HepG2 (cell line): ENCODE results near the gene HECTD1. TPM values are rescaled to one million over a fixed set of nuclear protein-coding genes. Genes with fewer than 3 reads are reported as not detected.

Source experiments
- AKAP8 ChIP-seq: sonication (generic); formaldehyde crosslinking; IDR thresholded peaks from 2 replicates; pipeline ENCODE4 v1.5.1; 2020; ENCODE audit warnings: mild to moderate bottlenecking, missing genetic modification reagents
- ATF3 ChIP-seq: sonication (generic); formaldehyde crosslinking; IDR thresholded peaks from 2 replicates; pipeline ENCODE4 v1.4.0; 2020; ENCODE audit warnings: missing genetic modification reagents
- ATF7-NPFF ChIP-seq: sonication (generic); formaldehyde crosslinking; IDR thresholded peaks from 2 replicates; pipeline ENCODE4 v1.8.1; 2023; ENCODE audit warnings: mild to moderate bottlenecking, low read depth, missing genetic modification reagents, moderate library complexity
- FOXO1 ChIP-seq: sonication (generic); formaldehyde crosslinking; IDR thresholded peaks from 2 replicates; pipeline ENCODE4 v1.4.0; 2020; ENCODE audit warnings: missing genetic modification reagents
- GTF3A ChIP-seq: sonication (generic); formaldehyde crosslinking; conservative IDR thresholded peaks from 2 replicates; pipeline ENCODE4 v1.4.0; 2020; ENCODE audit warnings: mild to moderate bottlenecking, missing genetic modification reagents
- JDP2 ChIP-seq: sonication (generic); formaldehyde crosslinking; IDR thresholded peaks from 2 replicates; pipeline ENCODE4 v1.8.1; 2022; ENCODE audit warnings: missing genetic modification reagents, borderline replicate concordance
- MAFG ChIP-seq: sonication (generic); formaldehyde crosslinking; IDR thresholded peaks from 2 replicates; pipeline ENCODE4 v1.5.1; 2020; ENCODE audit warnings: mild to moderate bottlenecking, missing genetic modification reagents
- NCOA1 ChIP-seq: sonication (generic); formaldehyde crosslinking; IDR thresholded peaks from 2 replicates; pipeline ENCODE4 v1.9.0; 2021; ENCODE audit warnings: missing genetic modification reagents
- POLR2AphosphoS2 ChIP-seq: IDR thresholded peaks from 2 replicates; pipeline ENCODE4 v1.6.1; 2011; ENCODE audit warnings: low read depth, low read length, improper control_type of control experiment
- PPARG ChIP-seq: conservative IDR thresholded peaks from 2 replicates; pipeline ENCODE4 v1.6.1; 2016; ENCODE audit warnings: missing biosample characterization, missing genetic modification reagents
- SALL2 ChIP-seq: sonication (generic); formaldehyde crosslinking; IDR thresholded peaks from 2 replicates; pipeline ENCODE4 v1.8.1; 2023; ENCODE audit warnings: mild to moderate bottlenecking, missing genetic modification reagents, inconsistent platforms
- SNAPC2 ChIP-seq: sonication (generic); formaldehyde crosslinking; IDR thresholded peaks from 2 replicates; pipeline ENCODE4 v1.8.1; 2022; ENCODE audit warnings: mild to moderate bottlenecking, missing genetic modification reagents
- TEAD2 ChIP-seq: sonication (generic); formaldehyde crosslinking; IDR thresholded peaks from 2 replicates; pipeline ENCODE4 v1.9.0; 2021; ENCODE audit warnings: missing genetic modification reagents
- TMF1 ChIP-seq: sonication (generic); formaldehyde crosslinking; IDR thresholded peaks from 2 replicates; pipeline ENCODE4 v1.8.1; 2022; ENCODE audit warnings: low read depth, missing genetic modification reagents
- ZBTB1 ChIP-seq: sonication (generic); formaldehyde crosslinking; IDR thresholded peaks from 2 replicates; pipeline ENCODE4 v1.4.0; 2020; ENCODE audit warnings: missing genetic modification reagents, borderline replicate concordance
- ZBTB44 ChIP-seq: sonication (generic); formaldehyde crosslinking; IDR thresholded peaks from 2 replicates; pipeline ENCODE4 v1.4.0; 2020; ENCODE audit warnings: missing genetic modification reagents
- ZNF367 ChIP-seq: sonication (generic); formaldehyde crosslinking; IDR thresholded peaks from 2 replicates; pipeline ENCODE4 v1.4.0; 2020; ENCODE audit warnings: missing genetic modification reagents, borderline replicate concordance
- ZNF441 ChIP-seq: sonication (generic); formaldehyde crosslinking; IDR thresholded peaks from 2 replicates; pipeline ENCODE4 v1.7.0; 2021; ENCODE audit warnings: missing genetic modification reagents, borderline replicate concordance
- ZNF503 ChIP-seq: sonication (generic); formaldehyde crosslinking; IDR thresholded peaks from 2 replicates; pipeline ENCODE4 v1.4.0; 2020; ENCODE audit warnings: missing genetic modification reagents
- ZNF607 ChIP-seq: sonication (generic); formaldehyde crosslinking; IDR thresholded peaks from 2 replicates; pipeline ENCODE4 v1.5.1; 2020; ENCODE audit warnings: missing genetic modification reagents, mild to moderate bottlenecking, borderline replicate concordance
- ZXDC ChIP-seq: sonication (generic); formaldehyde crosslinking; IDR thresholded peaks from 2 replicates; pipeline ENCODE4 v1.5.0; 2020; ENCODE audit warnings: mild to moderate bottlenecking, missing genetic modification reagents
- polyA plus RNA-seq, 8 experiments: library from polyadenylated mRNA; depleted of rRNA in 3 of 8; stranded (reverse) in 7 of 8; unstranded in 1 of 8; fragments of >200 nt; fragmentation: Illumina TruSeq in 4 of 8; extraction: Trizol in 4 of 8; gene quantifications; 2 replicates each; pipeline versions ENCODE4 v1.2.1 to v1.2.3, GENCODE V29; 2011 to 2016; ENCODE audit warnings: low read depth in 4 of 8, missing spikeins in 1 of 8, mixed read lengths in 1 of 8; ENCODE audit not compliant: insufficient read depth in 1 of 8
- total RNA-seq, 5 experiments: library from RNA; depleted of rRNA; stranded (reverse); fragments of >200 nt; fragmentation: Illumina TruSeq; extraction: Trizol; gene quantifications; 2 replicates each; pipeline ENCODE4 v1.2.3, GENCODE V29; 2016; ENCODE audit warnings: low read depth in 1 of 5
- TF ChIP-seq, protein P1 (sequence below): IDR thresholded peaks from 2 replicates; pipeline ENCODE4 v1.6.1; 2016; ENCODE audit warnings: mild to moderate bottlenecking

The HECTD1 gene
- total and polyA plus RNA-seq, 2 of the 13 experiments (the other 11 are each of a cell fraction or from before 2014, with no cell fraction given) = 312 to 560 TPM

- TF ChIP-seq ZBTB44 (CRISPR knock-in tag) (no peak; the same call in 1 of the 2 replicates), ZNF503 (CRISPR knock-in tag) (0 out of 2 replicates have a peak, but pooled peaks have one; percentile 7), ATF7-NPFF (CRISPR knock-in tag) (0 out of 2 replicates have a peak, but pooled peaks have one; percentile 34), JDP2 (CRISPR knock-in tag) (no peak), ZNF367 (no peak), PPARG (peak; percentile 74; the same call in 1 of the 2 replicates), FOXO1 (CRISPR knock-in tag) (peak; percentile 92), ZNF441 (CRISPR knock-in tag) (peak; percentile 60; the same call in 1 of the 2 replicates), TMF1 (no peak), GTF3A (CRISPR knock-in tag) (no peak), SALL2 (CRISPR knock-in tag) (no peak), POLR2AphosphoS2 (0 out of 2 replicates have a peak, but pooled peaks have one; percentile 33), AKAP8 (CRISPR knock-in tag) (peak; percentile 70; the same call in 1 of the 2 replicates), ZXDC (no peak), ZBTB1 (CRISPR knock-in tag) (no peak), ATF3 (peak; percentile 54; the same call in 1 of the 2 replicates), MAFG (no peak), TEAD2 (CRISPR knock-in tag) (no peak), SNAPC2 (CRISPR knock-in tag) (peak; percentile 57; the same call in 1 of the 2 replicates), NCOA1 (CRISPR knock-in tag) (no peak), ZNF607 (CRISPR knock-in tag) (no peak)
- TF ChIP-seq, protein P1, sequence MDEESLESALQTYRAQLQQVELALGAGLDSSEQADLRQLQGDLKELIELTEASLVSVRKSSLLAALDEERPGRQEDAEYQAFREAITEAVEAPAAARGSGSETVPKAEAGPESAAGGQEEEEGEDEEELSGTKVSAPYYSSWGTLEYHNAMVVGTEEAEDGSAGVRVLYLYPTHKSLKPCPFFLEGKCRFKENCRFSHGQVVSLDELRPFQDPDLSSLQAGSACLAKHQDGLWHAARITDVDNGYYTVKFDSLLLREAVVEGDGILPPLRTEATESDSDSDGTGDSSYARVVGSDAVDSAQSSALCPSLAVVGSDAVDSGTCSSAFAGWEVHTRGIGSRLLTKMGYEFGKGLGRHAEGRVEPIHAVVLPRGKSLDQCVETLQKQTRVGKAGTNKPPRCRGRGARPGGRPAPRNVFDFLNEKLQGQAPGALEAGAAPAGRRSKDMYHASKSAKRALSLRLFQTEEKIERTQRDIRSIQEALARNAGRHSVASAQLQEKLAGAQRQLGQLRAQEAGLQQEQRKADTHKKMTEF (CRISPR knock-in tag) = peak; percentile 91
Observed at GRCh38 chr14:31205681-31206535, 1.7 kb downstream of the HECTD1 start (continued).
